Cerebellar cortex (tissue), 1 donor: ENCODE data around the gene BHLHE23.

ENCODE experiments used
- DNase-seq: peaks from one replicate; pipeline ENCODE4 v3.0.0-alpha.2; 2015; ENCODE audit warnings: low spot score

The BHLHE23 gene

DNA sequence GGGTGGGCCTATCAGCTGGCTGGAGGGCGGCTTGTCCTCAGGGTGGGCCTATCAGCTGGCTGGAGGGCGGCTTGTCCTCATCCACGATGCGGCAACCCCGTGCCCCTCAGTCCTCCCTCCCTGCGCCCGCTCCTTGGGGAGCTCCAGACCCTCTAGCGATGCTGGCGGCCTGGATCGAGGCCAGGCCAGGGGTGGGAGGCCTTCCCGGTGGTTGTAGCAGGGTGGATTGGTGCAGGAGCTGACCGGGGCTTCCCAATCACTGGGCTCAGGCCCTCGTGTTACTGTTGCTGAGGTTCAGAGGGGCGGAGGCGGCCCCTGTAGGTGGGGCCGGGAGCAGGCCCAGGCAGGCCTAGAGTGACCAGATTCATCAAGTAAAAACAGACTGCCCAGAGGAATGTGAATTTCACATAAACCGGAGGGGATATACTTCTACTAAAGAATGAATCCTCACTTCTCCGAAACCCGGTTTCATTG, 45.4 kb downstream of the BHLHE23 start:
- DNase-seq, result peak; percentile 63

GRCh38 chr20:62960446-62961309, 46.1 kb downstream of the BHLHE23 start:
- DNase-seq, result peak; percentile 31

DNA sequence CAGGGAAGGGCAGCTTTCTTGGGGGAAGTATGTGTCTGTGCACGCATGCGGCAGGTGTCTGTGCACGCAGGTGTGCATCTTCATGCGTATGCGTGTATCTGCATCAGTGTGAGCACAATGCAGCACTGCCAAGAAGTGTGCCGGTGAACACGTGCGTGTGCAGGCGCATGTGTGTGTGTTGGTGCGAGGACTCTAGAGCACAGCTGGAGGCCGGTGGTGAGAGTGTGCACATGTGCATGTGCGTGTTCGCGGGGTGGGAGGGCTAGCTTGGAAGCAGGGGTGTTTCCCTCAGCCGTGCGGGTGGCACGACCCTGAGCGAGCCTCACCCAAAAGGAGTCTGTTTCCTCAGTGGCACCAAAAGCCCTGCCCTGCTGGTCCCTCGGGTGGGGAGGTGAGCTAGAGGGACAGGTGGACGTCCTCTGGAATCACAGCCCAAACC, 46.7 kb downstream of the BHLHE23 start:
- DNase-seq, result no peak

- DNase-seq, result no peak
Observed at GRCh38 chr20:62959101-62959971, 47.4 kb downstream of the BHLHE23 start.

- no peak for DNase-seq
Observed at GRCh38 chr20:62958388-62959100, 48.2 kb downstream of the BHLHE23 start.

DNA sequence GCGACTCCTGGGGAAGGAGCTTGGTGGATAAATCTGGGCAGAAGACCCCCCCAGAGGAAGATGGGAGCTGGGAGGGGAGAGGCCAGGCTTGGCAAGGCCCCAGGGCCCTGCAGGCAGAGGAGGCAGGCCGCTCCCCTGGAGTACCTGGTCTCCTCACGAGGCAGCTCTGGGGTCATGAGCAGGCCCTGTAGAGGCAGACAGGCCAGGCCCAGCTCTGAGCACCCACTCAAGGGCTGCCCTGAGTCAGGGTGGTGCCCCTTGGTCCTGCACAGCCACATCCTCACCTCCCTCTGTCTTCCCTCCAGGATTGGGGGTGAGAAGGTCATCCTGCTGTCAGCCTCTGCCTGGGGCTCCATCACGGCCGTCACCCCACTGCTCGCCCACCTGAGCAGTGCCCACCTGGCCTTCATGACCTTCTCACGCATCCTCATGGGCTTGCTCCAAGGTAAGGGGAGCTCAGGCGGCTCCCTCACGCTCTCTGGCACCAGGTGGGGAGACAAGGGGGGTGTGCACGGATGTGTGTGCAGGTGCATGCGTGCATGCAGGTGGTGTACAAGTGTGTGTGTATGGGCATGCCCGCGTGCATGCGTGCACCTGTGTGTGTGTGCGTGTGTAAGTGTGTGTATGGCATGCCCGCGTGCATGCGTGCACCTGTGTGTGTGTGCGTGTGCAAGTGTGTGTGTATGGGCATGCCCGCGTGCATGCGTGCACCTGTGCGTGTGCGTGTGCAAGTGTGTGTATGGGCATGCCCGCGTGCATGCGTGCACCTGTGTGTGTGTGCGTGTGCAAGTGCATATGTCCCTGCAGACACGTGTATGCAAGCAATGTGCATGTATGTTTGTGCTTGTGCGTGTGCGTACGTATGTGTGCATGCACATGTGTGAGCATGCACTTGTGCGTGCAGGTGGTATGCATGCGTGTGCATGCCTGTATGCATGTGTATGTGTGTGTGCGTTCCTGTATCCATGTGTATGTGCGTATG, 49.3 kb downstream of the BHLHE23 start:
- DNase-seq, result no peak

GRCh38 chr20:62956387-62957135, 50.2 kb downstream of the BHLHE23 start:
- DNase-seq, result peak; percentile 27
